NCI-H1436 treated with DMSO at 0.1 percent for 48 hours (cell line): Measurements from ENCODE around the gene SLC26A4.

Experiments
- DNase-seq: peaks from one replicate; lab custom pipeline; 2025; lab: John Stamatoyannopoulos, UW

Gene SLC26A4

GRCh38 chr7:107661081-107661864, 645 bp downstream of the SLC26A4 start:
- no peak for DNase-seq

DNA sequence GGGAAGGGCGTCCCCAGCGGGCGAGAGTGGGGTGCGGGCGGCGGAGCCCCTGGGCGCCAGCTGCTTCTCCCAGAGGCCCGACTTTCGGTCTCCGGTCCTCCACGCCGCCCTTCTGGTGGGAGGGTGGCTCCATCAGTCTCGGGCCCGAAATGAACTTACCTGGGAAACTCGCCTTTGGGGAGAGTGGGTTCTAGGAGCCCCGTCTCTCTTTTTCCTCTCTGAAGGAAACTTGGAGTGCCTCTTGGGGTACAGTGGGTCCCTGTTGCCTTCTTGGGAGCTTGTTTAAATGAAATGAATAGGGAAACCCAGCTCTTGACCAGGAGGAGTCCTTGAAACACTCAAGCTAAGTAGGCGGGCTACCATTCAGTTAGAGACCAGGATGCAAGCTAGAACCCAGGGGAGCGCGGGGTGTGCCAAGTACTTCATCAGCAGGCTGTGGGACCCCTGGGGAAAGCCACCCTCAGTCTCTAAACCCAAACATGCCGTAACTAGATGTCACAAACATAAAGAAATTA, 1.3 kb downstream of the SLC26A4 start:
- DNase-seq, result no peak

DNA sequence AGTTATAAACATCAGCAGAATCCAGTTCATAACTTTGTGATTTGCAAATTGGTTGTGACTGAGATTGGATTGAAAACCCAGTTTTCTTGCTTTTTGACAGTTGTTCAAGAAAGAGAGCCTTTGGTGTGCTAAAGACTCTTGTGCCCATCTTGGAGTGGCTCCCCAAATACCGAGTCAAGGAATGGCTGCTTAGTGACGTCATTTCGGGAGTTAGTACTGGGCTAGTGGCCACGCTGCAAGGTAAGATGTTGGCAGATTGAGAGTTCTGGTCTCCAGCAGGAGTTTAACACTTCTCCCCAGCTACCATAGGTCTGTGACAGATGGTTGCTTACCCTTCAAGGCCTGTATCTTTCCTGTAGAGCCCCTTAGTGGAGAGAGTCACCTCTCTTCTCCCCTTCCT, 2.6 kb downstream of the SLC26A4 start:
- no peak for DNase-seq

- no peak for DNase-seq
These were observed 6.2 kb downstream of the SLC26A4 start for GRCh38 chr7:107666790-107667189.

- DNase-seq, result no peak
These were observed 6.7 kb downstream of the SLC26A4 start for GRCh38 chr7:107667341-107667740.

DNA sequence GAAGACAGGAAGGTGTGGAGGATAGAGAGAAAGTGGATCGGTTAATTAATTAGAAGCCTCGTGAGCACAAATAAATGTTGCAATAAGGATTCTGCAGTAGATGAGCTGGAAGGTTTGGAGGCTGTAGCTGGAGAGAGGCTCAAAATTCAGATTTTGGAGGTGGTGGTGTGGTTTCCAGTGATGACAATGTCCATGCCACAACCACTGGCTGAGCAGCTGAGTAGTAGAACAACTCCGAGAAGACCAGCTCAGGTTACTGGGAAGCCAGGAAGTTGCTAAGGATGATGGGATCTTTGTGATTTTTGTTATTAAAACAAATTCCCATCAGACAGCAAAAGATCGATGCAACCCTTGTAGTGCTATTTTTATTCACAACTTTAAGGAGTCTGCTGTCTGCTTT, 7.7 kb downstream of the SLC26A4 start:
- no peak for DNase-seq

- no peak for DNase-seq
These were observed 11.6 kb downstream of the SLC26A4 start for GRCh38 chr7:107672183-107672582.

GRCh38 chr7:107676249-107676648, 15.6 kb downstream of the SLC26A4 start:
- DNase-seq, result no peak

GRCh38 chr7:107678110-107678753, 17.6 kb downstream of the SLC26A4 start:
- no peak for DNase-seq

DNA sequence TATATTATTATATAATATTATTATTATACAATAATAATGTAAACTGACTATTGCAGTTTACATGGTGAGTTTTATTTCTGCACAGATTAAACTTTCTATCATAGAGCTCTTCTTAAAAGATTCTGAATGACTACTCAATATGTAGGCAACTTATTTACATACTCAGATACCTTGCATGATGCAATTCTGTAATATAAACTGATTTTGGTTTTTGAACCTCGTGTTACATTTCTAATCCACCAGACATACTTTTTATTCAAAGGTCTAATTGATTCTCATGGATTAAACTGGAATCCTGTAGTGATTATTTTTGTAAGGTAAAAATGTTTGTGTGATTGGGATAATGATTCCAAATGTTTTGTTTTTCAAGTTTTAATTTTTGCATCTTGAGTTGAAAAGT, 19.9 kb downstream of the SLC26A4 start:
- DNase-seq, result no peak

DNA sequence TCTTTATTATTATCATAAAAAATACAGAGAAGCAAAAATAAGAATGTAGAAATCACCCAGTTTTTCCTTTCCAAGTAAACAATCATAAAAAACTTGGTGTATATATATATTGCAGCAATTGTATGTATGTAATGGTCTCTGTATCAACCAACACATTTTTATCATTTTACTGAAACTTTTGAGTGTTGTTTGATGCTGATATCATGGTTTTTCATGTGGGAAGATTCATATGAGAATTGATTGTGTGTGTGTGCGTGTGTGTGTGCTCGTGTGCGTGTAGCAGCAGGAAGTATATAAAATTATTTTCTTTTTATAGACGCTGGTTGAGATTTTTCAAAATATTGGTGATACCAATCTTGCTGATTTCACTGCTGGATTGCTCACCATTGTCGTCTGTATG, 22.3 kb downstream of the SLC26A4 start:
- DNase-seq, result no peak

DNA sequence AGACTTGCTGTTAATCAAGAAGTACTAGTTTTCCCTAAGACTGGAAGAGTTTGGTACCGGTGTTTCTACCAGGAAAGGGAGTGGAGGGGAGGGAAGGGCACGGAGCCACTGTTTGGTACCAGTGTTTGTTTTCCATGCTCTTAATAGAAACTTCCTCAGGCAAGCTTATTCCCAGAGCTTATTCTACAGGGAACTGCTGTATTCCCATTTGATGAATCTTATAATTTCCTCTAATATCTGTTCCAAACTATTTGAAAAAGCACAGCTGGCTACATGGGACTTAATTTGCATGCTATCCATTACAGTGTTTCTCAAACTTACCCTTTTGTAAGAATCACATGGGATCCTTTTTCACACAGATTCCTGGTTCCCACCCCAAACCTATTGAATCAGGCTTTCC, 23.7 kb downstream of the SLC26A4 start:
- DNase-seq, result no peak

- DNase-seq, result no peak
These were observed 24.4 kb downstream of the SLC26A4 start for GRCh38 chr7:107684947-107685463.

DNA sequence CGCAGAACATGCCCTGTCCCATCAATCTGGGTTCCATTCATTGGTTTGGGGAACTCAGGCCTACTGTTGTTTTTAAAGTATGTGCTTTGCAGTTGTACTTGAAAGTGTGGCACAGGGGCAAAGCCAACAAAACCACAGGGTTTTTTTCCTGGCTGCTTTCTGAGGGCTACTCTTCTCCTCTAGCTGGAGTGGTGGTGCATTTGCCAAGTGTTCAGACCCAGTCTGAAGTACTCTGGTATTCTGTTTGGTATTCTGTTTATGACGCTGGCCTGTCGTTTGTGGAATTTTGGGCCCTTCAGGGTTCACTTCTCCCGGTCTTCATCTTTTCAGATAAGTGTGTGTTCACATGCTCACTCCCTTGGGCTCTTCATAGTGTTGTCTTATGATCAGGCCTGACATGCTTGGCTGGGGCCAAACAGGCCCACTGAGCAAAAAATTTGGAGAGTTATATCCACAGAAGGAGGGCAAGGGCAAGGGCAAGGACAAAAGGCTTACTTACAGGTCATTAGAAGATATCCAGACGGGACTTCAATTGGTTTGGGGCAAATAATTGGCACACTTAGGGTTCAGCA, 26.3 kb downstream of the SLC26A4 start:
- DNase-seq, result no peak

- DNase-seq, result no peak
These were observed 27.0 kb downstream of the SLC26A4 start for GRCh38 chr7:107687656-107688055.

GRCh38 chr7:107689553-107689952, 28.9 kb downstream of the SLC26A4 start:
- DNase-seq, result no peak

DNA sequence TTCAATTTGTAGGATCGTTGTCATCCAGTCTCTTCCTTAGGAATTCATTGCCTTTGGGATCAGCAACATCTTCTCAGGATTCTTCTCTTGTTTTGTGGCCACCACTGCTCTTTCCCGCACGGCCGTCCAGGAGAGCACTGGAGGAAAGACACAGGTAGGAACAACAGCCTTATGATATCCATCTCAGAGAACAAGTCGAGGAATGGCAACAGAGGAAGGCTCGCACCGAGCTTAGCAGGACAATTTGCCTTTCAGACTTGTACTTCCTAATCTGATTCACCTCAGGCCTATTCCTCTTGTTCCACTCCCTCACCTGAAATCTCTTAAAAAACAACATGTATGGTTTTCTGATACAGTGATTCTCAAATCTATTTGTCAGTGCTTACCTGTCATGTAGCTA, 29.5 kb downstream of the SLC26A4 start:
- DNase-seq, result no peak

DNA sequence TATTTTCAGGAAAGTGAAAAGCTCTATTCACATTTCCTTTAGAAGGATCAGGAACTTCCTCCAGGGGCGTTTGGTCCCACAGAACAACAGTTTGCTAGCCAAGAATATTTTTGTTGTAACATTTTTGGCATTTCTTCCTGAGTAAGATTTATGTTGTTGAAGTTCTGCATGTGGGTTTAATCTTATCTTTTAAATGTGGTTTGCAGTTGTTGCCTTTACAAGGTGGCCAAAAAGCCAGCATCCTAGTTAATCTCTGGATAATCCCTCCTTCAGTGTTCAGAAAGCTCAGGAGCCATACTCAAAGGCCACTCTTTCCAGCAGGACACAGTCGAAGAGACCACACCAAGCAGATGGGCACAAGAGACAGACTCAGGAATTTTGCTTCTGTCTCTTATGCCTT, 30.0 kb downstream of the SLC26A4 start:
- DNase-seq, result no peak

GRCh38 chr7:107691716-107692115, 31.1 kb downstream of the SLC26A4 start:
- DNase-seq, result no peak

DNA sequence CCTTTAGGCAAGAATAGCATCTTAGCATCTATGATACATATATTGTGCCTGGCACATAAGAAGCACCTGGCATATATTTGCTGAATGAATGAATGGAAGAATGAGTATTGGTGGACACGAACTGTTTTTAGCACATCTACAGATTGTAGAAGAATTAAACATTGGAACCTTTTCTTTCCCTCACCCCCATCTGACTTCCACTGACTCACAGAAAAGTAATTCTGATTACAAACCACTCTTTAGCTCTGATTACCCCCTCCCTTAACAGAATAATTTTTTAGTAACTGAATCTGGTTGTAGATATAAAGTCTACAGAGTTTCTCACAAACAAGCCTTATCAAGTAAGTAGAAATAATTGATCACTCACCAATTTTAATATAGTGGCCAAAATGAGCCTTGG, 31.9 kb downstream of the SLC26A4 start:
- no peak for DNase-seq

GRCh38 chr7:107693396-107693795, 32.8 kb downstream of the SLC26A4 start:
- no peak for DNase-seq

DNA sequence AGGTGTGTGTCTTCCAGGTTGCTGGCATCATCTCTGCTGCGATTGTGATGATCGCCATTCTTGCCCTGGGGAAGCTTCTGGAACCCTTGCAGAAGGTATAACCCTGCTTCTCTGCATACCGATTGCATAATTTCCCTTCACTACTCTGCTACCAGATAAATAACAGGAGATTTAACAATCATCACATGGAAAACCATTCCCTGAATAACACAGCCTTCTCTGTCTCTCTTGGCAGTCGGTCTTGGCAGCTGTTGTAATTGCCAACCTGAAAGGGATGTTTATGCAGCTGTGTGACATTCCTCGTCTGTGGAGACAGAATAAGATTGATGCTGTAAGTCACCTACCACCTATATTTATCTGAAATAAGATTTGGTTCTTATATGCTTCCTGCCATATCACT, 33.8 kb downstream of the SLC26A4 start:
- no peak for DNase-seq

DNA sequence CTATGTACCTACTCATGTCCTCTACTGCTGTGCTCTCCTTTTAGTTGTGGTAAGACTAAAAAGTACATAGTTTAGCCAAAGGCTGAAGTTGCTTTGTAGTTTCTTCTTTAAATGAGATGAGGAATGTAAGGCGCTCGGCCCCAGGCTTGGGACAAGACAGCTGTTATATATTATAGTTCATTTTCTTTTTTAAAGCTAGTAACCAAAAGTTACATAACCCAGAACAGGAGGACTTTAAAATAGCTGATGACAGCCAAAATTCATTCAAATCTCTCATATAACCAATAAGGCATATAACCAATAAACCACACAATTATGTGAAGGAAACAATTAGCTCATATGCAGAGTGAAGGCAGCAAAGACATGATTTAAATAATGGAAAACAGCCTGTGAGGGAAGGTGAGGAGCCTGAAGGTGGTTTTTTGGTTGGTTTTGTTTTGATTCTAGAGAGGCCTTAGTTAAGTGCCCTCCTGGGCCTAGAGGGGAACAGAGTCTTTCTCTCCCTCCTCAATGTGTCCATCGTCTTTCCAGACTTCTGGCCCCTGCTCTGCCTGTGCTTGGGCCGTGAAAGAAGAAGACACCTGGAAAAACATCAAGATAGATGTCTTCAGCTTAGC, 35.8 kb downstream of the SLC26A4 start:
- DNase-seq, result no peak
